Astrocyte of the hippocampus (primary cell): ENCODE results near the gene SHANK3.

ENCODE experiments used
- DNase-seq: peaks from one replicate; pipeline ENCODE4 v3.0.0; 2011; ENCODE audit warnings: low read depth, low spot score

The SHANK3 gene

GRCh38 chr22:50712341-50713007 is 39.9 kb downstream of the SHANK3 start:
- DNase-seq: no peak

GRCh38 chr22:50713008-50713385 is 40.4 kb downstream of the SHANK3 start:
- DNase-seq: no peak

- no peak for DNase-seq
These were observed 41.0 kb downstream of the SHANK3 start for GRCh38 chr22:50713571-50714056.

- no peak for DNase-seq
These were observed 41.5 kb downstream of the SHANK3 start for GRCh38 chr22:50714150-50714549.

- no peak for DNase-seq
These were observed 42.1 kb downstream of the SHANK3 start for GRCh38 chr22:50714631-50715179.

GRCh38 chr22:50715250-50715649 is 42.6 kb downstream of the SHANK3 start:
- no peak for DNase-seq

DNA sequence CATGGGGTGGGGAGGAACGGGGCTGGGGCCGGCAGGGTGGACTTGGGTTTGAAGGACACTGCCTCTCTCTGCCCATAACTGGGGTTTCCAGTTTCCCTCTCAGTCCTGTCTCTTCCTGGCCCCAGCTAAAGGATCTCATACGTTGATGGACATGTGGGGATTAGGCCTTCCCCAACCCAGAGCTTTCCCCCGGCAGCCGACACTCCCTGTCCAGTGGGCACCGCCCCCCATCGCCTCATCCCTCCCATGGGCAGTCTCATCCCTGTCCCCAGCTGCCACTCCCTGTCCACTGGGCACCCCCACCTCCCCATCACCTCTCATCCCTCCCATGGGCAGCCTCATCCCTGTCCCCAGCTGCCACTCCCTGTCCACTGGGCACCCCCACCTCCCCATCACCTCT is 43.2 kb downstream of the SHANK3 start:
- DNase-seq: no peak

GRCh38 chr22:50716290-50717024 is 43.8 kb downstream of the SHANK3 start:
- no peak for DNase-seq

DNA sequence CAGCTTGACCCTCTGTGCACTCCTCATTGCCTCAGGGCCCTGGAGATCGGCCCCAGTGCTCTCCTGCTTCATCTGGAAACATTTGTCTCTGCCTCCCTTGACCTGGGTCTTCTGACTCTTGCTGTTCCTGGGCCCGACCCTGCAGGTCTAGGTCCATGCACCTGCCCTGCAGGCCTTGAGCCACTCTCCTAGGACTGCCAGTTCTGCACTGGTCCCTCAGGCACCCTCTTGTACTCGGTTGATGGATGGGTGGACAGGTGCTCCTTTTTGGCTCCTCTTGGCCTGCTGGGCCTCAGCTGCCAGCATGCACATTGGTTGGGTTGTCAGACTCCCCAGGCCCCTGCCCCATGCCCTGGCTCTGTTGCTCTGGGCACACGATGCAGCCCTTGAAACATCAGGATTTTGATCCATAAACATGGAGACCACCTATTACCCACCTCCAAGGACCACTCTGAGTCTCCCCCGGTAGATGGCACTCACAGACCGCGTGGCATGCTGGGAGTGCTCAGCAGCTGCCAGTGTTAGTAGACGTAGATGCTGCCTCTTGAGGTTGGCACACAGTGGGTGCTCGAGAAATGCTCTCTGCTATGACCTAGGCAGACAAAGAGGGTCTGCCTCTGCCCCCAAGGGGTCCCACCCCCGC is 45.2 kb downstream of the SHANK3 start:
- DNase-seq: no peak

DNA sequence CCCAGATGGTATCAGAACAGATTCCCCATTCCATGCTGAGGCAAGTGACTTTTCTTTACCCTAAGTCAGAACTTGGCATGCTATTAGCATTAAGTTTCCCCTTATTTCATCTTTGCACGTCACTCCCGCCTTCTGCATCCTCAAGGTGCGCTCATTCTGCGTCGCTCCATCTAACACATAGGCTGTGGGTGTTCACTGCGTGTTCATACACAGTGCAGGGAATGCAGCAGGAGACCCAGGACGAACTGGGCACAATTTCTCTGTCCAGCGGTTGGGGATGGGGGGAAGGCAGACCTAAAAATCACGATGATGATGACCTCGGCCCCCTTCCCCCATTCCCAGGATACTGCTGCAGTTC is 45.7 kb downstream of the SHANK3 start:
- no peak for DNase-seq

- no peak for DNase-seq
These were observed 47.2 kb downstream of the SHANK3 start for GRCh38 chr22:50719814-50720300.

GRCh38 chr22:50720301-50721256 is 48.0 kb downstream of the SHANK3 start:
- peak; percentile 44 for DNase-seq

- no peak for DNase-seq
These were observed 48.7 kb downstream of the SHANK3 start for GRCh38 chr22:50721257-50721844.

GRCh38 chr22:50722048-50722701 is 49.6 kb downstream of the SHANK3 start:
- no peak for DNase-seq
